HG02938 (cell line): Measurements from ENCODE around the gene ATP5MC2.
A peak's percentile ranks its signal among the peaks of the same experiment; 100 is the strongest.
"Not testable (repeated sequence)": the region's sequence is repeated elsewhere in the genome, so short reads cannot be mapped to it uniquely, and the experiment has no call there.

ENCODE experiments used
- ATAC-seq: cut with Tn5 transposase; IDR thresholded peaks from one replicate; pipeline ENCODE4 v1.9.1; 2021; ENCODE audit warnings: mild to moderate bottlenecking, moderate library complexity; ENCODE audit not compliant: unreplicated experiment

ATP5MC2 gene

DNA sequence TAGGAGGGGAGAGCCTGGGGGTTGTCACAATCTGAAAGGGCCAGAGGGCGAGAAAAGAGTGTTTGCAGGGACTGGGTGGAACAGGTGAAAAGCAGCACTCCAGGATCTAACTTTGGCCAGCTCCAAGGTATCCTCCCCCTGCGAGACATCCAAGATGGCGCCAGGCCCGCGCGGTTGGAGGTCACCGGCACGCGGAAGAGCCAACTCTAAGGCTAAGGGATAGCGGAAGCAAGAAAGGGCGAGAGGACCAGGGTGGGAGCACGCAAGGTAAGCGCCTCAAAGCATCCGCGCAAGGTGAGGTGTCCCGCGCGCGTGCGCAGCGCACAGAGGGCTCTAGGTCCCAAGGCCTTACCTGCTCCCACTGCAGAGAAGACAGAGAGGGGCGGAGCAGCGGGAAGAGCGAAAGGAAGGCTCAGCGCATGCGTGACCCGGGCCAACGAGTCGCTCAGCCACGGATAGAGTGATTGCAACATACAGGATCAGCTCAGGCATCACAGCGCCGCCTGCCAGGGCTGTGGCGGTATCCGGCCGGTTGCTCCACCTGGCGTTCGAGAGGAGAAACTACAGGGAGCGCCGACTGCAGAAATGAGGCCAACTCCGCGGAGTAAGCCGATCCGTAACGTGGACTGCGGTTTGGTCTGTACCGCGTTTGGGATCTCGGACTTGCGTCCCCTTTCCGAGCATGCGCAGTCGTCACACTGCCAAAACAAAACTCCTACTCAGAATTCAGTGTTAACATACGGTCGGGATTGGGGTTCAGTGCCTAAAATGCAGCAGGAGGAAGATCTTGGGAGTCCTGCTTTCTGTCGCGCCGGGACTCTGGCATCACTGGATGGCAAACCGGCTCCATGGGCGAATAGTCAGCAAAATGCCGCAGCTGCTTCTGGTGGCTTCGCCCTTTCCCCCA lies at the start of gene ATP5MC2:
ATP5MC2 (minus strand) TSS at position 383 of the 907 bp plus-strand sequence. CDS start 3,469 bp downstream, outside the sequence.
- peak; percentile 95 for ATAC-seq

DNA sequence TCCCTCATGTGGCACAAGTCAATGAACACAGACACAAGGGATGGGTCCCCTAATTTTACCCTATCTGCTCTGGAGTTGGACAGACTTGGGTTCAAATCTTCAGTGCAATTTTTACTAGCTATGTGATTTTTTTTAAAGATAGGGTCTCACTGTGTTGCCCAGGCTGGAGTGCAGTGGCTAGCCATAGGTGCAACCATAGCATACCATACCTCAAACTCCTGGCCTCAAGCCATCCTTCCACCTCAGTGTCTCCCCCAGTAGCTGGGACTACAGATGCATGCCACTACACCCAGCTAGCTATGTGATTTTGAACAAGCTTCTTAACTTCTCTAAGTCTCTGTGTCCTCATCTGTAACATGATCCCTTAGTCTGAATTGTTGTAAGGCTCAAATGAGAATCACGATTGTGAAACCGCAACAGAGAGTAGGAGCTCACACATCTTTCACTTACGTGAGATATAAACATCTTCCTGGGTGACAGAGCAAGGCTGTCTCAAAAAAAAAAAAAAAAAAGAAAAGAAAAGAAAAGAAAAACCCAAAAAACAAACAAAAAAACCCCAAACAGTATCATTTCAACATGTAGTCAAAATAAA lies 46.7 kb upstream of the ATP5MC2 start:
- no peak for ATAC-seq

DNA sequence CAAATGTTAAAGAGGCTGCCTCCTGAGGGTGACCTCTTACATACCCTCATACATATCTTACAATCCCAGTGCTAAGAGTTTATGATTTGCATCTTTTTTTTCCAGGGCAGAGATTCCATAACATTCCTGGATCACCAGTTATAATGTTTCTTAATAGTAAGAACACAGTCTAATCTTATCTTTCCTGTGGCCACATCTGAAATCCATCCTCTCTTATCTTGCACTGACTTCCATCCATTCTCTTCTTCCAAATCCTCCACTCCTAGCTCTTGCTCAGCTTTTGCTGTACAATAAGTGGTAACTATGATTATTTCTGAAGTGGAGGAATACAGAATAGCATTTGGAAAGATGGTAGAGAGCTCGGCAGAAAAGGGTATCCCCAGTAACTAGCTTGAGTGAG lies 45.1 kb upstream of the ATP5MC2 start:
- no peak for ATAC-seq

DNA sequence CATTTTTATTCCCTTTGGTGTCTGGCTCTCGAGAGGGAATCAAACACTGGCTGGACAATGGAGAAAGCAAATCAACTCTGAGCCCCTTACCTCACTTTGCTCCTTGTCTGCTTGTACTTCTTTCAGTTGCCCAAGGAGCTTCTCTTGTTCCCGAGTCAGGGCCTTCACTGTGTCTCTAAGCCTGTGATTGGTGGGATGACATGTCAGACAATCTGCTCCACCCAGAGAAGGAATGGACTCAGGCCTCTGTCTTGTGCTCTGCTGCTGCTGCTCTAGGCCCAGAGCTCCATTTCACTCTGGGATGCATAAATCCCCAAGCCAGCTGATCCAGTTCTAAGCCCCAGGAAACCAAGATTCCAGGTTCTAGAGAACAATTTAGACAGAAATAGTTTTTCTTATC lies 43.8 kb upstream of the ATP5MC2 start:
- no peak for ATAC-seq

- not testable (repeated sequence) for ATAC-seq
Measured at GRCh38 chr12:53718567-53718966, 42.7 kb upstream of the ATP5MC2 start.

GRCh38 chr12:53717319-53717718 lies 41.4 kb upstream of the ATP5MC2 start:
- no peak for ATAC-seq

GRCh38 chr12:53714004-53714403 lies 38.1 kb upstream of the ATP5MC2 start:
- no peak for ATAC-seq

DNA sequence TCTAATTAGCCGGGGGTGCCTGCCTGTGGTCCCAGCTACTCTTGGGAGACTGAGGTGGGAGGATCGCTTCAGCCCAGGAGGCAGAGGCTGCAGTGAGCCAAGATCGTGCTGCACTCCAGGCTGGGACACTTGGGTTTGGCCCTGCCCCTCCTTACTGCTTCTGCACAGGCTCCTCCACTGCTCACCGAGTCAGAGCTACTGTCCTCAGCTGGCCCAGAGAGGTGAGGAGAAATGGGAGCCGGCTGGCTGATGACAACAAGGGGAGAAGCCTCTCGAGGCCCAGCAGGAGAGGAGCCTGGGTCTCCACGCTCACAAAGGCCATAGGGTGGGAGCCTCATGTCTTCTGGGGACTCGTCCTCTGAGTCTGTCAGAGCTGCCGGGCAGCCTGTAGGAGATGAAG lies 37.6 kb upstream of the ATP5MC2 start:
- no peak for ATAC-seq

GRCh38 chr12:53712059-53712643 lies 36.3 kb upstream of the ATP5MC2 start:
- no peak for ATAC-seq

DNA sequence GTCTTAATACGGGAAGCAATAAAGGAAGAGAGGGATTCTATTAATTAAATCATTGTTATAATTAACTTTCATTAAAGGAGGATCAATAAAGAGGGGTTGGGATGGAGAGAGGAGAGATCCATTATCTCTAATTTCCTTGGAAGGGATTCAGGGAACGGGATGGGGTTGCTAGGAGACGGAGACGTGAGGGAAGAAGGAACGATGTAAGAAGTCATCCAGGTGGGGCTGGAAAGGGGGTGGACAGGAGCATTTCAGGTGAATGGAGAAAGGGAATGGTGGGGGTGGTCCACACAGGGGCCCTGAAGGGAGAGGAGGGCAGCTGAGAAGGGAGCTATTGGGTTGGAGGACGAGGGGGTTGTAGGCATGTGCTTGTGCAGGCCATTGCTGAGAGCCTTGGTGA lies 34.2 kb upstream of the ATP5MC2 start:
- no peak for ATAC-seq

GRCh38 chr12:53709671-53710070 lies 33.8 kb upstream of the ATP5MC2 start:
- no peak for ATAC-seq

- no peak for ATAC-seq
Measured at GRCh38 chr12:53706080-53706479, 30.2 kb upstream of the ATP5MC2 start.

DNA sequence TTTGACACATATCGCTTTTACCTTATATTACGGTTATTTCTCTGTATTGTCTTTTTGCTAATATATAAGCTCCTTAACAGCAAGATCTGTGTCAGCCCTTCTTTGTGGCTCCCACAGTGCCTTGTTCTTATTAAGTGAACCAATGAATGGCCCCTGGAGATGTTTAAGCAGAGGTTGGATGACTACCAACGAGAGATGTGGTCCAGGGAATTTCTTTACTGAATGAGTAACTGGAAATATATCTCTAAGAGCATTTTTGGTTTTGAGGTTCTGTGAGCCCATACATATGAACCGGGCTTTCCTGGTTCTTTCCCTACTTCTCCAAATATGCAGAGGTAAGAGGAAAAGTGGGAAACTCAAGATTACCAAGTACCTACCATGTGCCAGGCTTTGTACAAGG lies 27.9 kb upstream of the ATP5MC2 start:
- ATAC-seq, result no peak

GRCh38 chr12:53701518-53702264 lies 25.8 kb upstream of the ATP5MC2 start:
- ATAC-seq, result no peak

DNA sequence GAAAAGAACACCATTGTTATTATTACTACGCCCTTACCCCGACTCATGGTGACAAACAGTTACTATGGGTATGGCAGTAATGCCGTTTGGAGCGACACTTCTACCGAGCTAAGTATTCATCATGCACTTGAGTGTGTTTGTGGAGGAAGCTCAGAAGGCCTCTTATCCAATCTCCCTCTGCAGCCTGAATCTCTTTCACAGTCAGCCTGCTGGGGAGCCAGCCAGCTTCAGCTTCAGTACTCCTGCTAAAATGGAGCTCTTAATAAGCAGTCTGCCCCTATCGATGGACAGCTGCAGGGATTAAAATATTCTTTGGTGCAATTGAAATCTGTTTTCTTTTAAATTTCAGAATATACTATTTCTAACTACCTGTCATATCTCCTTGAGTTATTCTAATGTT lies 24.7 kb upstream of the ATP5MC2 start:
- ATAC-seq, result no peak

- ATAC-seq, result no peak
Measured at GRCh38 chr12:53699678-53700025, 23.8 kb upstream of the ATP5MC2 start.

- ATAC-seq, result no peak
Measured at GRCh38 chr12:53698948-53699677, 23.2 kb upstream of the ATP5MC2 start.

DNA sequence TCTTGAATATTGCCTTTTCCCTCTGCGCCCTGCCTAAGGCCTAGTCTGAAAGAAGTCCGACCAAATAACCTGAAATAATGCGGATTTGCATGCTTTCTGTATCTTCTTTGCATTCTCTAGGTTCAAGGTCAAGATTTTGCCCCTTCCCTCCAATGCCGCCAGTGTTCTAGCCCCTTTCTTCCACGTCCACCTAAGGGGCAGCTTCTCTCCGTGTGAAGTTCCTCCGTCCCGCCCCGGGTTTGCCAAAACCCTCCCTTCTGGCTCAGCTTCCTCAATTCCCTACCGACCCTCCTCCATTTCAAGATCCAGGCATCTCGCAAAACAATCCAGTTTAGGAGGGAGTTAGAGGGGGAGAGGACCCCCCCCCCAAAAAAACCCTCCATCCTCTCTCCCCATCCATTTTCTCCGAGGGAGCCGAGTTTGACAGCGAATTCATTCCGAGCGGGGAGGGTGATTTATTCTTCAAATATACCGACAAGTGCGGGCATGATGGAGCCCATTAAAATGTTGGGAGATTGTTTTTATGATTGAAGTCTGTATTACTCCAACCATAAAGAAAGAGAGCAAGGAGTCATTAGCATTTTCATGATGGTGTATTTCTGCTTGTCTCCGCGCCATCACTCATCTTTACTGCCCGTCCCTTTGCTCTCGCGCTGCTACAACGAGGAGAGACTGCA lies 20.9 kb upstream of the ATP5MC2 start:
- ATAC-seq, result no peak

DNA sequence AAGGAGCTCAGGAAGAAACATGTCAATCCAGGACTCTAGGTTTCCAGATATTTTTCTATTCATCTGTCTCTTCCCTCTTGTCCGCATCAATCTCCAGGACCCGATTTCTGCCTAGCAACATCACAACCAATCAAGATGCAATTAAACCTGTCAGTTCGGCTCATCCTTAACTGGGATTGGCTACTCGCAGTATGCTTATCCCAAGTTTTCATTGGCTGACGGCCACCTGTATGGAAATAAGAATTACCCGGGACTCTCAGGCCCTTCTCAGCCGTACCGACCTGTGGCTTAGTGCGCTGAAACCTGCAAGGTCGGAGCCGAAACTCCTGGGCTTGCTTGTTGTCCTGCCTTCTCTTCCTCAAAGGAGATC lies 20.4 kb upstream of the ATP5MC2 start:
- no peak for ATAC-seq
